Breast epithelium (tissue), 3 donors: ENCODE measurements around the gene EFNB2.

Experiments used
- POLR2A ChIP-seq: fragments of 450-650 bp; IDR thresholded peaks from one replicate; pipeline ENCODE4 v1.6.1; 2016; ENCODE audit warnings: antibody characterized with exemption, mild to moderate bottlenecking, moderate library complexity
- POLR2AphosphoS5 ChIP-seq, 3 donors: sonication (generic); formaldehyde crosslinking; IDR thresholded peaks; one replicate each; pipeline ENCODE4 v1.6.1; 2017; ENCODE audit warnings: antibody characterized with exemption in 3 of 3
- TF ChIP-seq, protein P1 (sequence below), 3 donors: fragments of 450-650 bp; IDR thresholded peaks; one replicate each; pipeline ENCODE4 v1.5.1; 2016 to 2017; ENCODE audit warnings: antibody characterized with exemption in 3 of 3, mild to moderate bottlenecking in 3 of 3, moderate library complexity in 3 of 3

DNA sequence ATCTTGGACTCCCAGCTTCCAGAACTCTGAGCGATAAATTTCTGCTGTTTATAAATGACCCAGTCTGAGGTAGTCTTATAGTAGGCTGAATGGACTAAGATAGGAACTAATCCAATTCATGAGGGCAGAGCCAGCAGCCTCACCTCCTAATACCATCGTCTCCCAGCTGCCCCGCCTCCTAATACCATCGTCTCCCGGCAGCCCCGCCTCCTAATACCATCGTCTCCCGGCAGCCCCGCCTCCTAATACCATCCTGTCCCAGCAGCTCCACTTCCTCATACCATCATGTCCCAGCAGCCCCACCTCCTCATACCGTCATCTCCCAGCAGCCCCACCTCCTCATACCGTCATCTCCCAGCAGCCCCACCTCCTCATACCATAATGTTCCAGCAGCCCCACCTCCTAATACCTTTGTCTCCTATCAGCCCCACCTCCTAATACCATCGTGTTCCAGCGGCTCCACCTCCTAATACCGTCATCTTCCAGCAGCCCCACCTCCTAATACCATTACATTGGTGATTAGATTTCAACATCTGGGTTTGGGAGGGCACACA, 34.9 kb upstream of the EFNB2 start:
- TF ChIP-seq, protein P1, sequence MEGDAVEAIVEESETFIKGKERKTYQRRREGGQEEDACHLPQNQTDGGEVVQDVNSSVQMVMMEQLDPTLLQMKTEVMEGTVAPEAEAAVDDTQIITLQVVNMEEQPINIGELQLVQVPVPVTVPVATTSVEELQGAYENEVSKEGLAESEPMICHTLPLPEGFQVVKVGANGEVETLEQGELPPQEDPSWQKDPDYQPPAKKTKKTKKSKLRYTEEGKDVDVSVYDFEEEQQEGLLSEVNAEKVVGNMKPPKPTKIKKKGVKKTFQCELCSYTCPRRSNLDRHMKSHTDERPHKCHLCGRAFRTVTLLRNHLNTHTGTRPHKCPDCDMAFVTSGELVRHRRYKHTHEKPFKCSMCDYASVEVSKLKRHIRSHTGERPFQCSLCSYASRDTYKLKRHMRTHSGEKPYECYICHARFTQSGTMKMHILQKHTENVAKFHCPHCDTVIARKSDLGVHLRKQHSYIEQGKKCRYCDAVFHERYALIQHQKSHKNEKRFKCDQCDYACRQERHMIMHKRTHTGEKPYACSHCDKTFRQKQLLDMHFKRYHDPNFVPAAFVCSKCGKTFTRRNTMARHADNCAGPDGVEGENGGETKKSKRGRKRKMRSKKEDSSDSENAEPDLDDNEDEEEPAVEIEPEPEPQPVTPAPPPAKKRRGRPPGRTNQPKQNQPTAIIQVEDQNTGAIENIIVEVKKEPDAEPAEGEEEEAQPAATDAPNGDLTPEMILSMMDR (IDR thresholded peaks at IDR 0.05): no peak
- no peak for TF ChIP-seq POLR2A
- TF ChIP-seq POLR2AphosphoS5 (IDR thresholded peaks at IDR 0.05): no peak
